PC-9 (cell line): ENCODE data around the gene ARHGAP8.

Source experiments
- CTCF ChIP-seq: fragments of 200-600 bp; sonication (generic); conservative IDR thresholded peaks from 2 replicates; pipeline ENCODE4 v1.6.1; 2017; ENCODE audit warnings: mixed run types, antibody characterized with exemption, mild to moderate bottlenecking, moderate library complexity
- EZH2 ChIP-seq: fragments of 200-600 bp; sonication (generic); IDR thresholded peaks from 2 replicates; pipeline ENCODE4 v1.8.0; 2017; ENCODE audit warnings: antibody characterized with exemption, low read depth

- TF ChIP-seq CTCF (no peak), EZH2 (no peak)
These were observed 128.4 kb downstream of the ARHGAP8 start for GRCh38 chr22:44880610-44881290.
